ENCODE data around the gene GYS2.

DNA sequence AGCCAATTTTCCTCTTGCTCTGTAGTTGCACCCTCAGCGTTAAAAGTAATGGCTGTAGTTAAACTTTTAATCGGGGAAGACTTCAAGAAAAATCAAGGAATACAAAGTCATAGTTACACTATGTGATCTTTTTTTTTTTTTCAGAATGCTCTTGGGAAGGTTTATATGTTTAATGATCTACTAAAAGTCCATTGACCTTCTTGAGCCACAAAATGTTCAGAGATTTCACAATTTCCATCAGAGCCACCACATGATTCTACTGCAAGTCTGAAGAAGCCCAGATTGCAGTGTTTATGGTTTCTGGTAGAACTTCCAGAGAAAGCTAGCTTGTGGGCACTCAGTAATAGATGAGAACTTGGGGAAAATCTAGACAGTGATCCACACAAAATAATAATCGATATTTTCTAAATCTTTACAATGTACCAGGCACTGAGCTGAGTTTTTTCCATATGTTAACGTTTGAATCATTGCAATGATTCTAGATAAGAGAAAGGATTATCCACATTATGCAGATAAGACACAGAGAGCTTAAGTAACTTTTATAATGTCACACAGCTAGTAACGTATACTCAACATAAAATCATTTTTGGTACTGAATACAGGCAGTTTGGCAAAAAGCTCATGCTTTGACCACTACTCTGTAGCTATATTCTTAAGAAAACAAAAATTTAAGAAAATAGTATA is 38.3 kb downstream of the GYS2 start:
- TF ChIP-seq, protein P1, sequence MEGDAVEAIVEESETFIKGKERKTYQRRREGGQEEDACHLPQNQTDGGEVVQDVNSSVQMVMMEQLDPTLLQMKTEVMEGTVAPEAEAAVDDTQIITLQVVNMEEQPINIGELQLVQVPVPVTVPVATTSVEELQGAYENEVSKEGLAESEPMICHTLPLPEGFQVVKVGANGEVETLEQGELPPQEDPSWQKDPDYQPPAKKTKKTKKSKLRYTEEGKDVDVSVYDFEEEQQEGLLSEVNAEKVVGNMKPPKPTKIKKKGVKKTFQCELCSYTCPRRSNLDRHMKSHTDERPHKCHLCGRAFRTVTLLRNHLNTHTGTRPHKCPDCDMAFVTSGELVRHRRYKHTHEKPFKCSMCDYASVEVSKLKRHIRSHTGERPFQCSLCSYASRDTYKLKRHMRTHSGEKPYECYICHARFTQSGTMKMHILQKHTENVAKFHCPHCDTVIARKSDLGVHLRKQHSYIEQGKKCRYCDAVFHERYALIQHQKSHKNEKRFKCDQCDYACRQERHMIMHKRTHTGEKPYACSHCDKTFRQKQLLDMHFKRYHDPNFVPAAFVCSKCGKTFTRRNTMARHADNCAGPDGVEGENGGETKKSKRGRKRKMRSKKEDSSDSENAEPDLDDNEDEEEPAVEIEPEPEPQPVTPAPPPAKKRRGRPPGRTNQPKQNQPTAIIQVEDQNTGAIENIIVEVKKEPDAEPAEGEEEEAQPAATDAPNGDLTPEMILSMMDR (conservative IDR thresholded peaks at IDR 0.05; ENCODE audit: low read depth, low read length) = no peak
- TF ChIP-seq EZH2phosphoT487 (IDR thresholded peaks at IDR 0.05; ENCODE audit: borderline replicate concordance, low read length) = no peak

All from PC-3 (cell line).